Glomerular endothelial cell (primary cell): Measurements from ENCODE around the gene NOPCHAP1. TPM values are rescaled to one million over a fixed set of nuclear protein-coding genes. Genes with fewer than 3 reads are reported as not detected.
"Not testable (repeated sequence)": the region's sequence is repeated elsewhere in the genome, so short reads cannot be mapped to it uniquely, and the experiment has no call there.

Source experiments
- DNase-seq: peaks from one replicate; pipeline ENCODE4 v3.0.0-alpha.2; 2011; ENCODE audit warnings: low read depth, low spot score; ENCODE audit errors: extremely low read depth
- total RNA-seq: library from RNA; depleted of rRNA; stranded (reverse); fragments of >200 nt; gene quantifications from 2 replicates; pipeline ENCODE4 v1.2.3, GENCODE V29; 2015

NOPCHAP1 gene, protein sequence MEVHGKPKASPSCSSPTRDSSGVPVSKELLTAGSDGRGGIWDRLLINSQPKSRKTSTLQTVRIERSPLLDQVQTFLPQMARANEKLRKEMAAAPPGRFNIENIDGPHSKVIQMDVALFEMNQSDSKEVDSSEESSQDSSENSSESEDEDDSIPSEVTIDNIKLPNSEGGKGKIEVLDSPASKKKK
- 2.3 TPM in 2 replicates for total RNA-seq

DNA sequence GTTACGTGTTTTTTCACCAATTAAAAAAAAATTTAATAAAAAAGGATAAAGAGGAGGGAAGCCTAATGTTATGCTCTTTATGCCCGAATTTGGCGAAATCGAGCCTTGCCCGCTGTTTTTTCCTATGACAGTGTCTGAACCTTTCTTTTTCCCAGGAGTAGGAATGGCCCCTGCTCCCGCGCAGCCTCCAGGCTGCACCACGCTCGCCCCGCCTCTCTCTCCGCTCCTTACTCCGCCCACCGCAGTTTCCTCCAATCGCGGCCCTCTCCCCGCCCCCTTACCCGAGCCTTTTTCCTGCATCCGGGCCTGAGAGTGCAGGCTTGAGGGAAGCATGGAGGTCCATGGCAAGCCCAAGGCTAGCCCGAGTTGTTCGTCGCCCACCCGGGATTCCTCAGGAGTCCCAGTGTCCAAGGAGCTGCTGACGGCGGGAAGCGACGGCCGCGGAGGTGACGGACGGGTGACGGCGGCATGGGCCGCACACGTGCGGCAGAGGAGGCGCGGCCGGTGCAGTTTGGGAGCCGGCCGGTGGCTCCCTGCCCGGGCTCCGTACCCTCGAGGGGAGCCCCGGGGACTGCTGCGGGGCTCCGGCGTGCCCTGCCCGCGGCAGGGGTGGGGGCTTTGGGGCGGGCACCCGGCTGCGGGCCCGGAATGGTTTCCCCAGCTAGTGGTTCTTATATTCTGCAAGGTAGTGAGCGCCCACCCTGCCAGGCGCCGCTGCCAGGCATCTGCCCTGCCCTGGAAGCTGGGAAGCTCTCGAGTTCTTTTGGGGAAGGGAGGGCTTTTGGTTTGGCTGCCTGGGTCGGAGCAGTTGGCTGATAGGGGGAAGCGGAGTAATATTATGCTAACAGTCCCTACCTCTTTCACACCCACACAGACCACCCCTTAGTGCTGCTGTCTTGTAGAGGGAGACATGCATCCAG lies at the start of gene NOPCHAP1:
Gene NOPCHAP1 (plus strand): TSS at position 295 of the 920 bp plus-strand sequence. CDS start 37 bp downstream, at position 332.
- DNase-seq, result peak; percentile 20

DNA sequence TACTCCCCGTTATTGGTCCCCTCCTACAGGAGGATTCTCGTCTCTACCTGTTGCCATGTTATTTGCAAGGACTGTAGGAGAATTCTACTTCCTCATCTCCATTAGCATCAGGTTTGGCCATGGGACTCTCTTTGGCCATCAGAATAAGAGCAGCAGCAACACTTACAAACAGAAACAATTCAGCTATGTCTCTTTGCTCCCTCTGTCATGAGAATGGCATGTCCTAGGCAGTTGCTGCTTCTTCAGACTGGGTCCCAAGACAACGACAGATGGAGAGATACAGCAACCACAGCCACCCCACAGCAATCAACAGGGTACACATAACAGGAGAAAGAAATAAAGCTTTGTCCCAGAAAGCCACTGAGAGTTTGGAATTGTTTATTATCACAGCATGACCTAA lies 47.7 kb upstream of the NOPCHAP1 start:
- no peak for DNase-seq

DNA sequence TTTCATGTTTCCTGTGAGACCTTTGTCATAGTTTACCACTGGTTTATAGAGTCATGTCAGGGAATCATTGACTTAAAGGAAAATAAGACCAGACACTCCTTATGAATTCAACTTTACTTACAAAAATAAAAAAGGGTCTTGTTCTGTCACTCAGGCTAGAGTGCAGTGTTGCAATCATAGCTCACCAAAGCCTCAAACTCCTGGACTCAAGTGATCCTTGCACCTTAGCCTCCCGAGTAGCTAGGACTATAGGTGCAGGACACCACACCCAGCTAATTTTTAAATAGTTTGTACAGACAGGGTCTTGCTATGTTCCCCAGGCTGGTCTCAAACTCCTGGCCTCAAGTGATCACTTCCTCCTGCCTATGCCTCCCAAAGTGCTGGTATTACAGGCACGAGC lies 47.0 kb upstream of the NOPCHAP1 start:
- no peak for DNase-seq

DNA sequence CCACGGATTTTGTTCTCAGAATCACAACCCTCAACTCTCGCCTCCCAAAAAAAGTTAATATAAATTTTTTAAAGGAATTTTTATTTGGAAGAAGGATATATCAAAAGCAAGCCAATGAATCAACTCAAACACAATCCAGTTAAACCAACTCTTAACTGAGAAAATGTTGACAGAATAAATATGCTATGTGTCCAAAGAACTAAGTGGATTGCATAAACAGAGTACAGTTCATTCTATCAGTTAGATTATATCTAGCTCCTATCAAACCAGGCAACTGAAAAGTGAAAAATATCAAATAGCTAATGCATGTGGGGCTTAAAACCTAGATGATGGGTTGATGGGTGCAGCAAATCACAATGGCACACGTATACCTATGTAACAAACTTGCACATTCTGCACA lies 44.7 kb upstream of the NOPCHAP1 start:
- DNase-seq, result no peak

DNA sequence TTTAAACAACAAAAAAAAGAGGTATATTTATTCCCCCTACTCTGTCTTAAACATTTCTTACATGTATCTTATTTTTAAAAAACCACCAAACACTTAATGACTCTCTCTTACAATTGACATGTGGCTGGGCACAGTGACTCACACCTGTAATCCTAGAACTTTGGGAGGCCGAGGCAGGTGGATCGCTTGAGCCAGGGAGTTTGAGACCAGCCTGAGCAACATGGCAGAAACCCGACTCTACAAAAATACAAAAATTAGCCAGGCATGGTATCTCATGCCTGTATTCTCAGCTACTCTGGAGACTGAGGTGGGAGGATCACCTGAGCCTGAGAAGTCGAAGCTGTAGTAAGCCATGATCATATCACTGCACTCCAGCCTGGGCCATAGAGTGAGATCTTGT lies 44.0 kb upstream of the NOPCHAP1 start:
- no peak for DNase-seq

DNA sequence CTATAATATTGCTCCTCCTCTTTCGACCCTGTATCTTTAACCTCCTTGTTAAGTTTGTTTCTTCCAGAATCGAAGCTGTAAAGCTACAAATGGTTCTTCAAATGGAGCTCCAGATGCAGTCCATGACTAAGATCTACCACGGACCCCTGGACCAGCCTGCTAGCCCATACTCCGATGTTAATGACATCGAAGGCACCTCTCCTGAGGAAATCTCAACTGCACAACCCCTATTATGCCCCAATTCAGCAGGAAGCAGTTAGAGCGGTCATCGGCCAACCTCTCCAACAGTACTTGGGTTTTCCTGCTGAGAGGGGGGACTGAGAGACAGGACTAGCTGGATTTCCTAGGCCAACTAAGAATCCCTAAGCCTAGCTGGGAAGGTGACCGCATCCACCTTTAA lies 42.7 kb upstream of the NOPCHAP1 start:
- DNase-seq, result not testable (repeated sequence)

DNA sequence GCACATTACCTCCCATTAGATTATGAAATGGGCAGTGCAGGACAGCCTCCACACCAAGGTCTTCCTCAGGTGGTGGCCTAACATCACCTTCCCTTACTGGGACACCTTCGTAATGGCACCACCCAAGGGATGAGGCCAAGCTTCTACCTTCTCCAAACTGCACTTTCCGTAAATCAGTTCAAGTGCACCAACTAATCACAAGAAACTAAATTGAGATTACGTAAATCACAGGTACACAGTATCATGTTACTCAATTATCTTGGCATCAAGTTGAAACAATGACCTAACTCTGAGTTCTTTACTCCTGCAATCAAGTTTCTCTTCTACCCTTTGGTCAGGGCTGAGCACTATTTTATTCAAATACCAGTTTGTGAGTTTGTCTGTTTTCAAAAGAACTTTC lies 41.9 kb upstream of the NOPCHAP1 start:
- no peak for DNase-seq

DNA sequence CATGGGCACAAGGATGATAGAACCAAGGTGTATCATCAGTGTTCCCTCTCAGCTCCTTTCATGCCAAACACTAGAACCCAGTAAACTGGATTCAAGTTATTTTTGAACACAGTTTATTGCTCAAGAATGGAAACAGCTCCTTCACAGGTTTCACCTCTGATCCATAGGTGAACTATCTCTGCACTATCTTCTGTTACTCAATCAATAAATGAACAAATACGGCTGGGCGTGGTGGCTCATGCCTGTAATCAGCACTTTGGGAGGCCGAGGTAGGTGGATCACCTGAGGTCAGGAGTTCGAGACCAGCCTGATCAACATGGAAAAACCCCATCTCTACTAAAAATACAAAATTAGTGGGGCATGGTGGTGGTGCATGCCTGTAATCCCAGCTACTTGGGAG lies 37.4 kb upstream of the NOPCHAP1 start:
- DNase-seq, result not testable (repeated sequence)

DNA sequence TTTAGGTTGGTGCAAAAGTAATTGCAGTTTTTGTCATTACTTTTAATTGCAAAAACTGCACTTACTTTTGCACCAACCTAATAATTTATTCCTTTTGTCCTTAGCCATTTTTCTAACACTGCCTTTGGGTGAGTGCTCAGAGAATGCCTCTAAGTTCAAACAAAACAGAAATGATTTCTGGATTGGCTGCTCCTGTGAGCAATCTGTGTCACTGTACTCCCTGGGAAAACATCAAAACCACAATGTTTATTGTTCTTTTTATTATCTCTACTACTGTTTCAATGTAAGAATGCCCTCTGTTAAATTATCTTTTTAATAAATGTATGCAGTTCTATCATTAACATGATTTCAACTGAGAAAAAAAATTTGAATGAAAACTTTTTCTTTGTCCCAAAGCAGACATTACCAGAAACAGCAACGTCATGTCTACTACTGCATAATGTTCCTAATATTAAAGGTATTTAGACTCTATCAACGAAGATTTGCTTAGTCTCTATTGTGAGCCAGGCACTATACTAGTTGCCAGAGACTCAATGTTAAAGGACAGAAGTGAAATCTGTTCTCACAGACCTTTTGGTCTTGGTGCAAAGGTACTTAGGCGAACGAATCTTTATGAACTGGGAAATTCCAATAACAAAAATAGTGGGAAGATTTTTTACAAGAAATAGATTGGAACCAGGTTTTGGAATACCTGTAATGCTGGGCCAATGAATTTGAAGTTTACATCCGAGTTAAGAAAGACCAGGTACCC lies 34.2 kb upstream of the NOPCHAP1 start:
- DNase-seq, result no peak

DNA sequence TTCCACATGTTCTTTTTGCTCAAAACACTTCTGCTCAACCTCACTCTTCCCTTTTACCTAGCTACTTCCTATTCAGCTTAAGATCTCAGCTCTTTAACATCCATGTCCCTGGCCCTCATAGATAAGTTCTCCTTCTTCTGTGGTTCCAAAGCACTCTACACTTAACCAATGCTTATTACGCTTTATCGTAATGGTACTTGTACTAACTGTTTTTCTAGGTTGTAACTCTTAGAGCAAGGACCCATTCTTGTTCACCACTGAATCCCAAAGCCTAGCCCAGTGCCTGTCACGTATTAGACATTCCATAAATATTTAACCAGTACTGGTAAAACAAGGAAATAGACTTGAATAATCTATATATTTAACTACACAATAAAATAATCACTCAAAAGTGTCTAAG lies 33.3 kb upstream of the NOPCHAP1 start:
- DNase-seq, result no peak

DNA sequence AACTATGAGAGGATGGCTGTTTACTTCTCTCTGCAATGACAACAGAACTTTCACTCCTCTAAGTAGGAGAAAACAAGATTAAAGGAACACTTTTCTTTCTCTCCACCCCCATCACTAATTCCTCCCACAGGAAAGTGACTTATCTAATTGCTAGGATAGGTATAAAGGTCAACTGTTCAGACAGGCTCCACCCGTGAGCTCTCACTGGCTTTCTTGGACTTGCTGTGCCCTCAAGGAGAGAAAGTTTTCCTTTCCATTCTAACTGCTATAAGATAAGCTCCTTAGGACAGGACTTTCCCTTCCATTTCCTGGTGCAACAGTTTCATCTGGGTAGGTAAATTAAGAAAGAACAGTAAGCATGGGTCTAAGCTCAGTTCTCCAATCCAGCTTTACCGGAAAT lies 32.8 kb upstream of the NOPCHAP1 start:
- DNase-seq, result no peak

DNA sequence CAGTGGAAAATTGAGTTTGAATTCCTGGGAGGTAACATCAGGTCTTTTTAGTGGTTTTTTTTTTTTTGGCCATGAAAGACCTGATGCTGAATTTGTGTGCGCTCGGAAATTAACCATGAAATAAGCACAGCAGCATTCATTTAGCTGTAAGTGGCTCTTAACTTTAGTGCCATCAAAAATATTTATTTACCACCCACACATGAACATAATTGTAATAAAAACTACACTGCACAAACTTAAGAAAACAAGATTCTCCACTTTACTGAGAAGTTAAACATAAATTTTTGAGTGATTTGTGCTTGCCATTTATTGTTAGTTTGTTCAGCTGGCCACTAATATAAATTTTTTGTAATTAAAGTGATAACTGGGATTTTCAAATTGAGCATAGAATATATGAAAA lies 30.4 kb upstream of the NOPCHAP1 start:
- DNase-seq, result no peak

DNA sequence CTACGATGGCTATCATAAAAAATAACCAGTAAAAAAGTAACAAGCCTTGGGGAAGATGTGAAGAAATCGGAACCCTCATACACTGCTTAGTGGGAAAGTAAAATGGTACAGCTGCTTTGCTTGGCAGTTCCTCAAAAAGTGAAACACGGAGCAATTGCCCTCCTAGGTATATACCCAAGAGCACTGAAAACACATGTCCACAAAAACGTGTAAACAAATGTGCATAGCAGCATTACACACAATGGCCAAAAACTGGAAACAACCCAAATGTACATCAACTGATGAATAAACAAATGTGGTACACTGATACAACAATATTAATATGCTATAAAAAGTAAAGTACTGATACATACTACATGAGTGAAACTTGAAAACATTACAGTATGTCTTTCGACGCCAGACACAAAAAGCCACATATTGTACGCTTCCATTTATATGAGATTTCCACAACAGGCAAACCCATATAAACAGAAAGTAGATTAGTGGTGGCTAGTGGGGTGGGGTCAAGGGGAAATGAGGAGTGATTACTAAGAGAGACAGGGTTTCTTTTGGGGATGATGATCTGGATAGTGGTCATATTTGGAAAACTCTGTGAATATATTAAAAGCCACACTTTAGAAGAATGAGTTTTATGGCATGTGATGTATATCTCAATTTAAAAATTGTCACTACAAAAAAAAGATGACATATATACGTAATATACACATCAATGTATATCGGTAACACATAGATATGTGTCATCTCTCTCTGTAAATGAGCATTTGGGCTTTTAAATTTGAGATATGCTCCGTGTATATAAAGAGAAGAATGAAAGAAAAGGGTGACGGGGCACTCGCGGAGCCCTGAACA lies 29.0 kb upstream of the NOPCHAP1 start:
- DNase-seq, result no peak

DNA sequence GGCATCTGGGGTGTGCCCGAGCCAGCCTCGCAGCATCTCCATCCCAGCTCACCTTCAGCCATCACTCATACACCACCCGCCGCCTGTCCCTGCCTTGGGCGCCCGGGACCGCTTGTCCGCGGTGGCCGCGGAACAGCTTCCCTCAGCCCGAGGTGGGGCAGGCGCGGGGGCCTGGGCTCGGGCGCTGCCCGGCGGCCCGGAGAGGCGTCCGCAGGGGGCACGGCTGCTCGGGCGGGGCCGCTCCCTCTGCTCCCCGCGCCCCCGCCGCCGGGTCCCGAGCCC lies 28.5 kb upstream of the NOPCHAP1 start:
- no peak for DNase-seq

DNA sequence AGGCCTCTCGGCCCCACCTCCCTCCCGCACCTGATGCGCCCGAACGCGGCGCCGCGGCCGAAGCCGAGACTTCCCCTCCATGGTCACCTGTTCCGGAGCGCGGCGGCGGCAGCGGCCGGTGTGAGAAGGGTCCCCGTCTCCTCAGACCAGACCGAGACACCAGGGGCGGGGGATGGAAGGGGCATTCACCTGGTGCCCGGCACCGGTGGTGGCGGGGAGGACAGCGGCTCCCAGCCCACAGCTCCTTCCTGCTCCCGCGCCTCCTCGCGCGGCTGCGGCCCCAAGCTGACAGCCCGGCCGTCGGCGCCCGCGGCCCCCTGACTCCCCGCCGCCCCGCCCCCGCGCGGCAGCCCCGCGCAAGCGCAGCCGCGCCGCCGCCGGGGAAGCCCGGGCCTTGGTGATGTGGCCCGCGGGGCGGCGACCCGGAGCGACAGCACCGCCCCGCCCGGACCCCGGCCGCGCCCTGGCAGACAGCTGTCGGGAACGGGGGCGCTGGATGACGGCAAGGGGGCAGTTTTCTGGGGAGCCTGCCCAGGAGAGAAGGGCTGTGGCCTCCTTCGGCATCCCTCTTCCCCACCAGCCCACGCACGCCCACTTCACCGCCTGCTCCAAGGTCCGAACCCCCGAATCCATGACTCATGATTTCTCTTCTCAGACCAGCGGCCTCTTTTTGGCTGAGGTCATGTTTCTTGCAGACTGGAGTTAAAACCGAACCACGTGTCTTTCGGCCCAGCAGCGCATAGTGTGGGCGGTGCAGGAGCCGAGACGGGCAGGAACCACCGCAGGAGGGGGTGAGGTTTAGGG lies 27.9 kb upstream of the NOPCHAP1 start, which contains the start of gene SLC41A2:
Gene SLC41A2 (minus strand): TSS at position 290 of the 804 bp plus-strand sequence. CDS start 29,763 bp downstream, outside the sequence.
- DNase-seq, result peak; percentile 27

DNA sequence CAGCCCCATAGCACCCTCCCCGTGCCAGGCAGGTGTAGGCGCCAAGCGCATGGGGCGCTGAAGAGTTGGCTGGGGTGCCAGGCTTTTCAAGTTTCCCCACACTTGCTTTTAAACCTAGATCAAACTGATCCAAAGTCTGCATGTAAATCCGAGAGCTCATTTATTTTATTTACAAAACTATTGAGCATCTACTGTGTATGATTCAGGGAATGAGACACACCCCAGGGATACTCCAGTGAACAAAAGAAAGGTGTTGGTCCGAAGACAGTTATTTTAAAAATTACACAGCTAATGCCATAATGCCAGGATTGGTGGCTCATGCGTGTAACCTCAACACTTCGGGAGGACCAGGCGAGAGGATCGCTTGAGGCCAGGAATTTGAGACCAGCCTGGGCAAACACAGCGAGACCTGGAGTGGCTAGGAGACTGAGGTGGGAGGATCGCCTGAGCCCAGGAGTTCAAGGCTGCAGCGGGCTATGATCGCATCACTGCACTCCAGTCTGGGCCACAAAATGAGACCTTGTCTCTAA lies 27.2 kb upstream of the NOPCHAP1 start:
- DNase-seq, result no peak

DNA sequence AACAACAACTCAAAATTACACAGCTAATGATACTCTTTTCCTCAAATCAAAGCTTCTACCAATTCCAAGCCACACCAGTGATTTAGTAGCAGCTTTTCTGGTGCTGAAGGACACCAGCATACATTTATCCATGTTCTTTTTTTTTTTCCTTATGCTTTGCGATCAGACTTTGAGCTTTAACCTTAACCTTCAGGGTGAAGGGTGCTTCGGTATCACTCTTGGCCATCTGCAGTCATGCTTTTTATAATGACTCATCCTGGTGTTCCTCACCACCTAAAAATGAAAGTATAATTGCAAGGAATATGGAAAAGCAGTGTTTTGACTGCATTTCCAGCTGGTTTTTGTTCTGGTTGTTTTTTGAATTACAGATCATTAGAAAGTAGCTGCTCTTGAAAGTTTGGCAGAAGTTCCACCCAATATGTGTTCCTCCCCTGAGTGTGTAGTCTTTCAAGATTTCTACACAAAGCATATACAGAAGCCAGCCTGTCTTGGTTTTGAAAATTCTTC lies 26.7 kb upstream of the NOPCHAP1 start:
- no peak for DNase-seq

DNA sequence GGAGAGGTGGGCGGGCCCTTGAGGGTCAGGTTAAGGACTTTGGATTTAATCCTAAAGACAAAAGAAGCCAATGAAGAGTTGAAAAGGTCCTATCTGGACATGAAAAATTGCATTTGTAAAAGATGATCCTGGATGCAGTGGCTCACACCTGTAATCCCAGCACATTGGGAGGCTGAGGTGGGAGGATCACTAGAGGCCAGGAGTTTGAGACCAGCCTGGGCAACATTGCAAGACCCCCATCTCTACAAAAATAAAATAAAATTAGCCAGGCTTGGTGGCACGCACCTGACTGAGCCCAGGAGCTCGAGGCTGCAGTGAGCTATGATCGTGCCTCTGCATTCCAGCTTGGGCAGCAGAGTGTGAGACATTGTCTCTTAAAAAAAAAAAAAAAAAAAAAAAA lies 25.7 kb upstream of the NOPCHAP1 start:
- DNase-seq, result no peak

DNA sequence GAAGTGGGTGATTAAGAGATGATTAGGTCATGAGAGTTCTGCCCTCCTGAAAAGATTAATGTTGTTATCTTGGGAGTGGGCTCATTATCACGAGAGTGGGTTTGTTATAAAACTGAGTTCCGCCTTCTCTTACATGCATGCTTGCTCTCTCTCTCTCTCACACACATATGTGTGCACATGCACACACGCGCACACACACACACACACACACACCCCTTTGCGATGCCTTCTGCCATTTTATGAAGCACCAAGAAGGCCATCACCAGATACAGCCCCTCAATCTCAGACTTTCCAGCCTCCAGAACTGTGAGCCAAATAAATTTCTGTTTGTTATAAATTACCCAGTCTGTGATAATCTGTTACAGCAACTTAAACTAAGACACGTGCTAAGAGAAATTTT lies 22.4 kb upstream of the NOPCHAP1 start:
- DNase-seq, result no peak
